22Rv1 (cell line): ENCODE results near the gene FBXL7.

Experiments
- H3K27ac ChIP-seq: fragments of 450-650 bp; 2 replicates; pipeline ENCODE4 v1.5.1; 2017
- ZFX ChIP-seq: fragments of 450-650 bp; IDR thresholded peaks from 2 replicates; pipeline ENCODE4 v1.6.1; 2017; ENCODE audit warnings: antibody characterized with exemption, borderline replicate concordance
- TF ChIP-seq, protein P1 (sequence below): fragments of 450-650 bp; IDR thresholded peaks from 2 replicates; pipeline ENCODE4 v1.5.1; 2017; ENCODE audit warnings: mild to moderate bottlenecking

The FBXL7 gene

DNA sequence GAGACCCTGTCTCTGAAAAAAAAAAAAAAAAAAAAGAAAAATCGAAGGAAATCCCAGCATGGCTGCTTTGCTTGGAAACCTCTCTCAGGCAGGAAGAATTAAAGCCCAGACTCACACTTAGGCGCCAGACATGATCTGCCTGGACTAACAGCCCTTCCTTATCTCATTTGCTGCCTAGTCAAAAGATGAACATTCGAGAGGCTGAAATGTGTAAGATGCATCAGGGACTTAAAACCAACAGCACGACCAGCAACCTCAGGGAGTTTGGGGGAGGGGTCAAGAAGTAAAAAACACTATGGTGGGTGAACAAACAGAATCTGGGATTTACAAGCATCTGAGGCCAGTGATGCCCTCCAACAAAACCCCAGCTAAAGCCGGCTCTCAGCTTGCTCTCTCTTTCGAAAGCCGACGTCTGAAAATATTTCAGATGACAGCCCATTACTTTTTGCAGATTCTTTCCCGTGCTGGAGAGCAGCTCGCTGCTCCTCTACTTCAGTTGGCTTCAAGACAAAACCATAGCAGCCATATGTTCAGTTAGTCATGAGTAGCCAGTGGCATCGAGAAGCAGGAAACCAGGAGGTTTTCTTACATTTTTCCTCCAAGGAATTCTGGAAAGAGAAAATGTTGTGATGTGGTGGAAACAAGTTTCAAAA lies 429.8 kb downstream of the FBXL7 start:
- H3K27ac ChIP-seq: no peak overlapping the region

DNA sequence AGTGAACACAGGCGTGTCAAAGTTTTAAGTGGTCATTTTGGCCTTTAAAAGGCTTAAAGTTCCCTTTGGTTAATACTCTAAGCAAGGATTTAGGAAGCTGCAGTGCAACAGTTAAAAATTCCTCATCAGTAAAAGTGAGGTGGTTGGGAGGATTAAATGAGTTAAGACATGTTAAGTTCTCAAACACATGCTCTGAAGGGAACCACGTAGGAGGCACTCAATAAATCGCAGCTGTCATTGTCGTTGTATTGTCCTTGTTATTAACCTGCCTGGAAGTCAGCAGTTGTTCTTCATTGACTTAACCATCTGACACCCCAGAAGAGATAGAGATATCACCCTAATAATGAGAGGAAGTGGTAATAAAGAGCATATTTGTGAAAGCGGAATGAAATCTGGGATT lies 432.1 kb downstream of the FBXL7 start:
- no peak overlapping the region for H3K27ac ChIP-seq
- no peak for TF ChIP-seq ZFX
- TF ChIP-seq, protein P1, sequence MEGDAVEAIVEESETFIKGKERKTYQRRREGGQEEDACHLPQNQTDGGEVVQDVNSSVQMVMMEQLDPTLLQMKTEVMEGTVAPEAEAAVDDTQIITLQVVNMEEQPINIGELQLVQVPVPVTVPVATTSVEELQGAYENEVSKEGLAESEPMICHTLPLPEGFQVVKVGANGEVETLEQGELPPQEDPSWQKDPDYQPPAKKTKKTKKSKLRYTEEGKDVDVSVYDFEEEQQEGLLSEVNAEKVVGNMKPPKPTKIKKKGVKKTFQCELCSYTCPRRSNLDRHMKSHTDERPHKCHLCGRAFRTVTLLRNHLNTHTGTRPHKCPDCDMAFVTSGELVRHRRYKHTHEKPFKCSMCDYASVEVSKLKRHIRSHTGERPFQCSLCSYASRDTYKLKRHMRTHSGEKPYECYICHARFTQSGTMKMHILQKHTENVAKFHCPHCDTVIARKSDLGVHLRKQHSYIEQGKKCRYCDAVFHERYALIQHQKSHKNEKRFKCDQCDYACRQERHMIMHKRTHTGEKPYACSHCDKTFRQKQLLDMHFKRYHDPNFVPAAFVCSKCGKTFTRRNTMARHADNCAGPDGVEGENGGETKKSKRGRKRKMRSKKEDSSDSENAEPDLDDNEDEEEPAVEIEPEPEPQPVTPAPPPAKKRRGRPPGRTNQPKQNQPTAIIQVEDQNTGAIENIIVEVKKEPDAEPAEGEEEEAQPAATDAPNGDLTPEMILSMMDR: no peak

More for the DNA sequence above, 429.8 kb downstream of the FBXL7 start:
- TF ChIP-seq, protein P1: no peak
- no peak for TF ChIP-seq ZFX

DNA sequence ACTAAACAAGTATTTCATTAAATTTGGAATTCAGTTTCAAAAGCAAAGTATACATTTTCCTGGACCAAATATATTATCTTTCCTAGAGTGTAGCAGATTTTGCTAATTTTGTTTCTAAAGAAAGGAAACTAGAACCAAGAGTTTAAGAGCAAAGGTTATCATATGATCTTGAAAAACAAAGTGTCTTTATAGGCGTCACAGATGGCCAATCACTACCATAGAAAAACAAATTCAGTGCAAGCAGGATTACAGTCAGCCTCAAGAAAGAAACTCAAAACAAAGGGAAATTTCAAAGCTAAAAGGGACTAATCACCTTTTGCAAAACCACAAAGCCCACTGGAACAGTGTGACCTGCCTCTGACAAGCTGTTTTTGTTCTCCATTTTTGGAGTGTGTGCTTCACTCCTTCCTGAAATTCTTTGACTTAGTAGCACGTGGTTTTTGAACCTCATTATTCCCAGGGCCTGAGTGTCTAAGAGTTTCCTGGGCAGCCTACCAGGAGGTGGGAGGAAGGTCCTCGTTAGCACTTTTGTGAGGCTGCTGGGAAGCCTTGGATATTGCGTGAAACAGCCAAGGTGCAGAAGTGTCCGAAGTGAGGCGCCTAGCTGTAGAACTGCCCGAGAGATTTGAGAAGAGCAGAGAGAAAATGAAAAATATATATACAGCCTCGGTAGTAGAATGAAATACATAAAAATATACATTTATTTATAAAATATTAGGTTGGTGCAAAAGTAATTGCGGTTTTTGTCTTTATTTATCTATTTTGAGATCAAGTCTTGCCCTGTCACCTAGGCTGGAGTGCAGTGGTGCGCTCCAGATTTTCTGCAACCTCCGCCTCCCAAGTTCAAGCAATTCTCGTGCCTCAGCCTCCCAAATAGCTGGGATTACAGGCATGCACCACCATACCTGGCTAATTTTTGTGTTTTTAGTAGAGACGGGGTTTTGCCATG lies 433.6 kb downstream of the FBXL7 start:
- H3K27ac ChIP-seq: no peak overlapping the region
- TF ChIP-seq, protein P1: no peak
- TF ChIP-seq ZFX: no peak

DNA sequence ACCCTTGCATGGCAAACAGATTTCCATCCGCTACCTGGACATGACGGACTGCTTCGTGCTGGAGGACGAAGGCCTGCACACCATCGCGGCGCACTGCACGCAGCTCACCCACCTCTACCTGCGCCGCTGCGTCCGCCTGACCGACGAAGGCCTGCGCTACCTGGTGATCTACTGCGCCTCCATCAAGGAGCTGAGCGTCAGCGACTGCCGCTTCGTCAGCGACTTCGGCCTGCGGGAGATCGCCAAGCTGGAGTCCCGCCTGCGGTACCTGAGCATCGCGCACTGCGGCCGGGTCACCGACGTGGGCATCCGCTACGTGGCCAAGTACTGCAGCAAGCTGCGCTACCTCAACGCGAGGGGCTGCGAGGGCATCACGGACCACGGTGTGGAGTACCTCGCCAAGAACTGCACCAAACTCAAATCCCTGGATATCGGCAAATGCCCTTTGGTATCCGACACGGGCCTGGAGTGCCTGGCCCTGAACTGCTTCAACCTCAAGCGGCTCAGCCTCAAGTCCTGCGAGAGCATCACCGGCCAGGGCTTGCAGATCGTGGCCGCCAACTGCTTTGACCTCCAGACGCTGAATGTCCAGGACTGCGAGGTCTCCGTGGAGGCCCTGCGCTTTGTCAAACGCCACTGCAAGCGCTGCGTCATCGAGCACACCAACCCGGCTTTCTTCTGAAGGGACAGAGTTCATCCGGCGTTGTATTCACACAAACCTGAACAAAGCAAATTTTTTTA lies 436.7 kb downstream of the FBXL7 start:
- TF ChIP-seq ZFX: no peak
- TF ChIP-seq, protein P1: no peak
- H3K27ac ChIP-seq: no peak overlapping the region

DNA sequence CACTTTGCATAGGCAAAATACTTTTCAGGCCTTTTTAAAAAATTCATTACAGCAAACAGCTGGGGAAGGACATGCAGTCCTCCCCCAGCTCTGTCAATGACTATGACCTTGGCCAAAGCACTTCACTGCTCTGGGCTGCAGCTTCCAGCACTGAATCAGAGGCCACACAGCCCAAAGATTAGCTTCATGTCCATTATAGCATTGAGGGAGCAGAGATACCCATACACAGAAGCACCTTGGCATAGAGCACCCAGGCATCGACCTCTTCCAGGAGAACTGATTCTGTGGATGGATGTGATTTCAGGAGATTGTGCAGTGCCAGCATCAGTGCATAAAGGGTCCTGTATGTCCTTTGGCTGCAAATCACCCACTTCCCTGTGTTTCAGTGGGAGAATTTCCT lies 437.7 kb downstream of the FBXL7 start:
- no peak for TF ChIP-seq ZFX
- TF ChIP-seq, protein P1: no peak
- H3K27ac ChIP-seq: no peak overlapping the region

DNA sequence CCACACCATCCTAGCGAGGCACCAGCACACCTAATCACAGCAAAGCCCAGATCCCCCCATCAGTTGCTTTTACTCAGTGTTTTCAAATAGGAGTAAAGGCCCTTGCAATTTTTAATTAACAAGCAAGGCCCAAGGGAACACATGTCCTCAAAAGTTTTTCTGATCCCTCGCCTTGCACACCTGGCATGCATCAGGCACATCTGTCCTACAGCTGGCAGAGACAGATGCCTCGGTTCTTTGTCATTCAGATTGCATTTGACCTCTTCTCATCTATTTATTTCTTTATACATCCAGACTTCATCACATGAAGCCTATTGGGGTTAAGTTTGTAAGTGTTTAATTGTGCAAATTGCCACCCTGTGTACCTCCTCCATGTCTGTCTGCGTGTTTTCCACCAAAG lies 438.2 kb downstream of the FBXL7 start:
- TF ChIP-seq, protein P1: no peak
- no peak for TF ChIP-seq ZFX
- H3K27ac ChIP-seq: no peak overlapping the region
